Suprapubic skin (tissue), 2 donors: ENCODE results near the gene NFKBIE.
"Not testable (repeated sequence)": the region's sequence is repeated elsewhere in the genome, so short reads cannot be mapped to it uniquely, and the experiment has no call there.

Experiments
- EP300 ChIP-seq: sonication (generic); formaldehyde crosslinking; IDR thresholded peaks from one replicate; pipeline ENCODE4 v1.6.1; 2017; ENCODE audit warnings: antibody characterized with exemption
- POLR2A ChIP-seq, 2 donors: fragments of 450-650 bp; IDR thresholded peaks; one replicate each; pipeline ENCODE4 v1.6.1; 2017; ENCODE audit warnings: antibody characterized with exemption in 2 of 2, mild to moderate bottlenecking in 2 of 2, moderate library complexity in 2 of 2

GRCh38 chr6:44231426-44231825, 33.9 kb downstream of the NFKBIE start:
- not testable (repeated sequence) for TF ChIP-seq POLR2A (IDR thresholded peaks at IDR 0.05); EP300
